Measurements from ENCODE around the gene EIF6. TPM values are rescaled to one million over a fixed set of nuclear protein-coding genes. Genes with fewer than 3 reads are reported as not detected.

EIF6 gene
- total RNA-seq, 6 donors from 2014 or later, result 57.5 to 106 (median 88.7) TPM

- Histone ChIP-seq H3K9me3 (no peaks in the 10 kb centered on the region), H3K27ac (no peak overlapping the region), H3K4me3 (no peak overlapping the region), H3K27me3 (no peaks in the 10 kb centered on the region), H3K4me1 (peaks cover 5 to 14% (median 10%) of the 10 kb centered on the region in 4 donors), H3K36me3 (no peaks in the 10 kb centered on the region)
- TF ChIP-seq CTCF (IDR thresholded peaks at IDR 0.05), result no peak
- TF ChIP-seq POLR2A (IDR thresholded peaks at IDR 0.05), result no peak
- no peak for TF ChIP-seq POLR2AphosphoS5 (IDR thresholded peaks at IDR 0.05)
- TF ChIP-seq EP300 (IDR thresholded peaks at IDR 0.05), result no peak
- ATAC-seq (ENCODE audit: low FRiP score in 2 of 2) (no peak), DNase-seq (no peak)
- WGBS, 2 donors, result 78 to 85% methylated on average over 16 to 19 of the region's 19 CpGs
Observed at GRCh38 chr20:35288325-35289060, 3.9 kb upstream of the EIF6 start.

DNA sequence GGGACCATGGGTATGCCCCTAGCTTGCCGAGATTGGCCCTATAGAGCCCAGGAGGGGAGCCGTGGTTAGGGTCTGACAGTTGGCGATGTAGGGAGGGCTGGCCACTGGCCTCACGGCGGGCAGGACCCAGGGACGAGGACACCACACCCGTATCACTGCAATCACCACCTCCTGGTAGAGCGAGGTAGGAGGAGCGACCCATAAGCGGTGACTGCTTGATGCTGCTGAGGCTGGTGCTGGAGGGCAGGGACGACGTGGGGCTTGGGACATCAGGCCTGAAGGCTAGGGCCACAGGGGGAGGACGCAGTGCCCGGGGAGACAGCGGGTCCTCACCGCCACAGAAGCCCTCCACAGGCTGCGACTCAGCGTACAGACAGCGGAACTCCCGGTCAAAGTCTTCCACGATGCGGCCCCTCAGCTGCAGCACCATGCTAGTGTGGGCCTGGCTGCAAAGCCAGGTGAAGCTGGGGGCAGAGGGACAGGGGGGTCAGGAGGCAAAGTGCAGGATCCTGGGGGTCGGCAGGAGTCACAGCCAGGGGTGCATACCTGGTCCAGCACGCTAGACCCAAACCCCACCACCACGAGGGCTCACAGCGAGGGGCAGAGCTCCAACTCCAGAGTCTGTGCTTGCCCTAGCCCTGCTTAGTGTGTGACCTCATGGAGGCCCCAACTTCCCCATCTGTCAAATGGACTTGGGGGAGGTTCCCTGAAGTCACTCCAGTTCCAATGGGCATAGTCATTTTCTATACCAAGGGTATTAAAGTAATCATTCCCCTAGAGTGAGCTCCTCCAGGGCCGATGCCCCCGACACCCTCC, 3.1 kb upstream of the EIF6 start:
- Histone ChIP-seq H3K4me1 (peaks cover 10 to 22% (median 18%) of the 10 kb centered on the region in 4 donors), H3K27ac (no peak overlapping the region), H3K9me3 (no peaks in the 10 kb centered on the region), H3K36me3 (peaks cover 0 to 3% (median 0%) of the 10 kb centered on the region in 4 donors), H3K27me3 (no peaks in the 10 kb centered on the region), H3K4me3 (no peak overlapping the region)
- ATAC-seq (ENCODE audit: low FRiP score in 2 of 2) (no peak), DNase-seq (no peak)
- no peak for TF ChIP-seq EP300 (IDR thresholded peaks at IDR 0.05)
- WGBS, 2 donors, result 87 to 88% methylated on average over 15 to 28 of the region's 28 CpGs

DNA sequence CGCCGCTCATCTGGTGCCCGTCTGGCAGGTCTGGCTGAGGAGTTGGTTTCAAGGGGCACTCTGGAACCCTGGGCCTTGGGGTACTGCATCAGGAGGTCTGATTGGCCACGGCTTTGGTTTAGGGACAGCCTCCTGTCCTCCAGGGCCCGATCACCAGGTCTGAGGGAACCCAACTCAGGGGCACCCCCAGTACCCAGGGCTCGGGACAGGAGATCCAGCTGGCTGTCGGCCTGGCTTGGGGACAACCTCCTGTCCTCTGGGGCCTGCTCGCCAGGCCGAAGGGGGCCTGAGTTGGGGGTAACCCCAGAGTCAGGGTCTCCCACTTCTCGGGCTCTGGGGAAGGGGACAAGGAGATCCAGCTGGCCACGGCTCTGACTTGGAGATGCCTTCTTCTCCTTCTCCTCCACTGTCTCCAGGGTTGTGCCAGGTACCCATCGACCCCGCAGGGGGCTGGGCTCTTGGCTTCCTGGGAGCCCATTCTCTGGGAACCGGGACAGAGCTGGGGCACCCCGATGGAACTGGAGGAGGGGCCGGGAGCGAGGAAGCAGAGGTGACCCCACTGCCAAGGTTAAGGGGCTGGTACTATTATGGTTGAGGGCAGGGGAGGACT, 2.4 kb upstream of the EIF6 start:
- Histone ChIP-seq H3K27ac (no peak overlapping the region), H3K4me1 (peaks cover 10 to 25% (median 18%) of the 10 kb centered on the region in 4 donors), H3K27me3 (no peaks in the 10 kb centered on the region), H3K36me3 (peaks cover 0 to 8% (median 1%) of the 10 kb centered on the region in 4 donors), H3K4me3 (no peak overlapping the region), H3K9me3 (no peaks in the 10 kb centered on the region)
- DNase-seq (no peak), ATAC-seq (ENCODE audit: low FRiP score in 2 of 2) (no peak)
- WGBS, 2 donors, result 92 to 93% methylated on average over 6 to 17 of the region's 17 CpGs
- TF ChIP-seq POLR2AphosphoS5 (IDR thresholded peaks at IDR 0.05) (no peak), CTCF (IDR thresholded peaks at IDR 0.05) (no peak), EP300 (IDR thresholded peaks at IDR 0.05) (no peak), POLR2A (IDR thresholded peaks at IDR 0.05) (no peak)

GRCh38 chr20:35286077-35286898, 1.7 kb upstream of the EIF6 start:
- TF ChIP-seq CTCF (IDR thresholded peaks at IDR 0.05), result no peak
- TF ChIP-seq POLR2A (IDR thresholded peaks at IDR 0.05), result no peak
- no peak for TF ChIP-seq EP300 (IDR thresholded peaks at IDR 0.05)
- TF ChIP-seq POLR2AphosphoS5 (IDR thresholded peaks at IDR 0.05), result no peak
- Histone ChIP-seq H3K27ac (no peak overlapping the region), H3K4me1 (peaks cover 10 to 25% (median 18%) of the 10 kb centered on the region in 4 donors), H3K9me3 (no peaks in the 10 kb centered on the region), H3K4me3 (no peak overlapping the region), H3K27me3 (no peaks in the 10 kb centered on the region), H3K36me3 (peaks cover 0 to 9% (median 2%) of the 10 kb centered on the region in 4 donors)
- no peak for ATAC-seq (ENCODE audit: low FRiP score in 2 of 2)
- 92 to 93% methylated on average over 5 to 12 of the region's 12 CpGs for WGBS, 2 donors
- DNase-seq, result no peak
